Effector memory CD4-positive, alpha-beta T cell (primary cell): Measurements from ENCODE around the gene DYRK1A.

ENCODE experiments used
- DNase-seq, 3 donors: peaks; one replicate each; pipeline ENCODE4 v3.0.0-alpha.2; 2020
- H3K27ac ChIP-seq: 2 replicates; pipeline ENCODE4 v1.7.0; 2013; ENCODE audit warnings: mild to moderate bottlenecking, low read length, moderate library complexity; ENCODE audit not compliant: insufficient read depth, poor library complexity, severe bottlenecking
- H3K27me3 ChIP-seq: replicated peaks from 2 replicates; pipeline ENCODE4 v1.7.0; 2013; ENCODE audit warnings: mild to moderate bottlenecking, low read length; ENCODE audit not compliant: insufficient read depth, control insufficient read depth, poor library complexity, severe bottlenecking
- H3K36me3 ChIP-seq: 2 replicates; pipeline ENCODE4 v1.7.0; 2013; ENCODE audit warnings: mild to moderate bottlenecking, low read length, moderate library complexity; ENCODE audit not compliant: control insufficient read depth, insufficient read depth
- H3K4me1 ChIP-seq: 2 replicates; pipeline ENCODE4 v1.7.0; 2013; ENCODE audit warnings: low read length, mild to moderate bottlenecking; ENCODE audit not compliant: control insufficient read depth, insufficient read depth, poor library complexity, severe bottlenecking
- H3K4me3 ChIP-seq: 2 replicates; pipeline ENCODE4 v1.7.0; 2013; ENCODE audit warnings: low read length, low read depth, mild to moderate bottlenecking; ENCODE audit not compliant: insufficient read depth, poor library complexity, severe bottlenecking
- H3K9me3 ChIP-seq: 2 replicates; pipeline ENCODE4 v1.7.0; 2013; ENCODE audit warnings: mild to moderate bottlenecking, low read length, moderate library complexity; ENCODE audit not compliant: control insufficient read depth

Gene DYRK1A

DNA sequence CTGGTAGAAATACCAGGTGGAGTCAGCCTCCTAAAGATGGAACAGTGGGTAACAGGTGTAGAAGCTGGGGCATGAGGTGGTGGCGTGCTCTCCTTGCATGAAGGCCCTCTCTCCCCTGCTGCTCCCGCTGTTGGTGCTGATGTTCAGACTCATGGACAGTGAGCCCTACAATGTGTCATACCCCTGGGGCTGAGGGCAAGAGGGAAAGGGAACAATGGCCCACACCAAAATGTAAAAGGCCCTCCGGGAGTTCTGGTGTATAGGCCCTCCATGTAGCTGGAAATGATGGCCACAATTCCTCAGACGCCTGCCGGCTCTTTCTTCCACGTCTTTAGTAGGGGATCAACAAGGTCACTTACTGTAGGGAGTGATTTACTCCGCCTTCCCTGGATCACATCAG is 194.9 kb downstream of the DYRK1A start:
- Histone ChIP-seq H3K9me3 (no peaks in the 10 kb centered on the region), H3K27ac (no peak overlapping the region), H3K36me3 (no peaks in the 10 kb centered on the region), H3K4me3 (no peak overlapping the region), H3K27me3 (no peaks in the 10 kb centered on the region), H3K4me1 (peaks cover 9% of the 10 kb centered on the region)
- no peak for DNase-seq

DNA sequence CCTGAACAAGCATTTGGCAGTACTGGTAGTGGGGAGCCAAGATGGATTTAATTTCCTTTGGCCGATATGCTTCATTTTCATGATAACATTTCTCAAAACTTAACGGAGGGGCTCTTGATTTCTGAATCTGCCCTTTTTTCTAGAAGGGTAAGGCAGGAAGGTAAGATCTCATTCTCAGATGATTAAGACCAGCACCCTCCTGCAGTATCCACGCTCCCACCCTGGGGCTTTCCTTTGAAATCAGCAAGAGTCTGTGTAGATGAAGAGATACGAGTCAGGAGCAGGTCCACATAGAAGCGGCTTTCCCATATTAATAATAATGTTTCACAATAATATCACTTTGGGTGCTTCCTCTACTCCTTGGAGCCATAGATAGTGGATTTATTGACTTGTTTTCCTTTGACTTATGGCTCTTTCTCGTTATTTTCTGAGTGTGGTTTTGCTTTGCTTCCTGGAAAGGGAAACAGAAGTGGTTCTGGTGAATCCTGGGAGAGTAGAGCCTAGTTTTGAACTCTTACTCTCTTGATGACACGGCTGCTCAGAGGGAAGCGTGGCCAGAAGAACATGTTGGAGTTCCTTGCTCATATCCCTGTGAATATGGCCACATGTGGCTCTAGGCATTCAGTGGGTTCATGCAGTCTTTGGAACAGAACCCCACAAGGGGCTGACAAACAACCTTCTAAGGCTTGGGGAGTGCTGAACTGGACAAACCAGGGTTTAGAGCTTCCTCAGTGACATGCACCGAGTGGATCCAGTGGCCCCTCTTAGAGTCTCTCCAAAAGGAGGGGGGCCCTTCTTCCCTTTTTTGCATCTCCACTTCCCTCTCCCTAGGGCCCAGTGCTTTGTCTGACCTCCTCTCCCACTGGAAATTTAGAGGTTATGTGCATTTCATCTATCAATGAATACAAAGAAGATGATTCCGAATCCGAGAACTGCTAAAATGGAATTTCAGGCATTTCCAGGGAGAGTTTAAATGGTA is 195.7 kb downstream of the DYRK1A start:
- H3K27ac ChIP-seq = no peak overlapping the region
- H3K9me3 ChIP-seq = no peaks in the 10 kb centered on the region
- H3K27me3 ChIP-seq = no peaks in the 10 kb centered on the region
- no peak for DNase-seq
- no peaks in the 10 kb centered on the region for H3K36me3 ChIP-seq
- peaks cover 9% of the 10 kb centered on the region for H3K4me1 ChIP-seq
- no peak overlapping the region for H3K4me3 ChIP-seq

DNA sequence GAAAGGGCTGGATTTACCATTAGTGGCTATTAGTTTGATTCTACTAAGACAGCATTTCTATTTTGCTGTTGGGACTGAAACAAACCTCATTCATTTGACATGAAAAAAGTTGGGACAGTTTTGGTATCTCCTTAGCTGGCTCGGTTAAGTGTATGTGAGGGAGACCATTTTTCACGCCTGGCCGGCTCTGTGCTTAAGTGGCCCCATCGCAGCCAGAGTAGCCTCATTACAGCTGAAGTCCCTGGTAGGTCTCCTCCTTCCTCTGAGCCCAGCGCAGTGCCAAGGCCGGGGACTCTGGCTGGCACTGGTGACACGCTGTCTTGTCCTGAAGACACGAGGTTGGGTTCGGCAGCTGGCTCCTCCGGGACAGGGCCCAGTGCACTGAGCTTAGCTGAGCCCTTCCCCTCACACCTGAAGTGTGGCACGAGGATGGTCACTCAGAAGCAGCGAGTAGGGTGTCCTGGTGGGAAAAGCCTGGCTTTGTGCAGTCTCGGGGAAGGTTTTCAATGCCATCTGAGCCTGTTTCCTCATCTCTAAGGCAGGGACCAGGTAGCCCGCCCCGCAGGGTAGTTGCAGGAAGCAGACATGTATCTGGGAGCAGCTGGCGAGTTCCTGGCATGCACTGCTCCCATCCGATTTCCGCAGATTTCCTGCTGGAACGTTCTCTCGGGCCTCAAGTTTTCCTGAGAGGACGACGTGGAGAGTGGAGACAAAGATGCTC is 196.5 kb downstream of the DYRK1A start:
- H3K36me3 ChIP-seq = no peaks in the 10 kb centered on the region
- DNase-seq = peak in 1 of 3 donors; percentile 12
- H3K27ac ChIP-seq = peak overlapping the region; percentile 85
- no peaks in the 10 kb centered on the region for H3K9me3 ChIP-seq
- H3K4me1 ChIP-seq = peaks cover 9% of the 10 kb centered on the region
- H3K27me3 ChIP-seq = no peaks in the 10 kb centered on the region
- H3K4me3 ChIP-seq = peak overlapping the region; percentile 64

DNA sequence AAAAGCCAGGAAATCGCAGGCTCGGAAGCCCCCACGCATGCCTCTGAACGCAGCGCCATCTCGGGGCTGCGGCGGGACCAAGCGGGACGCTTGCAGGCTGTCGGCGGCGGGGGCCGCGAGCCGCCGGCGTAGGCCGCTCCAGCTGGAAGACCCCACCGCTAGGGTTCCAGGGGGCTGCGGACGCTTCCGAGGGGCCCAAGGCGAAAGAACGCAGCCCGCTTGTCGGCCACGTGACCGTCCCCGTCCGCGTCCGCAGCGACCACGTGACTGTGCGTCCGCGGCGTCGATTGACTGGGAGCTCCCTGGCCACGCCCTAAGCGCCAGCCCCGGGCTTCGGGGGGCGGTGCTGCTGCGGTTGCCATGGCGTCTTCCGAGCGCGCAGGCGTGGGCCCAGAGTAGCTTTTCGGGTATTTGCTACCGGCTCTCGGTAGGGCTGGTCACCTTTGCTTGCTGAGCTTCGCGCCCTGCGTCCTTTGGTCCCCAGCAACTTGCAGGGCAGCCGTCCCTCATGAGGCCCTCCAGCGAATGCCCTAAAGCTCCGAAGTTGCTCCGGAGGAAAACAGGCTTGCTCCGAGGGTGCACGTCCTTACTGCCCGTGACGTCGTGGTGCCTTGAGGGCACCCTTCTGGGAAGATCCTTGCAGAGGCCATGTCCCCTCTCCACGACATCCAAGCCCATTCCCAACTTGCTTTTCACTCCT is 197.2 kb downstream of the DYRK1A start:
- peak overlapping the region; percentile 64 for H3K4me3 ChIP-seq
- H3K36me3 ChIP-seq = no peaks in the 10 kb centered on the region
- H3K27me3 ChIP-seq = no peaks in the 10 kb centered on the region
- peak; percentile 79 to 87 (median 85) for DNase-seq
- H3K9me3 ChIP-seq = no peaks in the 10 kb centered on the region
- peaks cover 9% of the 10 kb centered on the region for H3K4me1 ChIP-seq
- H3K27ac ChIP-seq = peak overlapping the region; percentile 85

DNA sequence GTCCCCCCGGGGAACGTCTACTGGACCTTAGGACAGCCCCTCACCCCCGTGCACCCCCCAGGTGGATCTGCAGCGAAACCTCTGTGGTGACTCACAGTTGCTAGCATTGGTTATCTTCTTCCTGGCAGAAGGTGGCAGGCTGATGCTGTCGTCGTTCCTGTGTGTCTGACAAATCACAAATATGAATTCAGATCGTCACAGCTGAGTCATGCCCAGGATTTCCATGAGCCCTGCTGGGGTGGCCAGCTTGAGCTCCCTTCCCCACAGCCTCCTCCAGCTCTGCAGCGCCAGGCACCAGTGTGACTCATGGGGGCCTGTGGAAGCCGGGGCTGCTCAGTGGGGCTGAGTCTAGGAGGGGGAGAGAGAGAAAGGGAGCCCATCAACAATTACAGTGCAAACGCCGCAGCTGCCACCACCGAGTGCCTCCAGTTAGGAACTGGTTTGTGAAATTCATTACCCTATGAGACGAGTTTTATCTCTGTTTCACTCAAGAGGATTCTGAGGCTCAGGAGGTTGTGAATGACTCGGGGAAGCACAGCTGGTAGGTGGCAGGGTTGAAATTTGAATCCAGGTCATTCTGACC is 197.9 kb downstream of the DYRK1A start:
- Histone ChIP-seq H3K4me3 (peak overlapping the region; percentile 64), H3K27ac (peak overlapping the region; percentile 85), H3K27me3 (no peaks in the 10 kb centered on the region), H3K4me1 (peaks cover 9% of the 10 kb centered on the region), H3K9me3 (no peaks in the 10 kb centered on the region), H3K36me3 (no peaks in the 10 kb centered on the region)
- peak; percentile 78 to 88 (median 83) for DNase-seq

DNA sequence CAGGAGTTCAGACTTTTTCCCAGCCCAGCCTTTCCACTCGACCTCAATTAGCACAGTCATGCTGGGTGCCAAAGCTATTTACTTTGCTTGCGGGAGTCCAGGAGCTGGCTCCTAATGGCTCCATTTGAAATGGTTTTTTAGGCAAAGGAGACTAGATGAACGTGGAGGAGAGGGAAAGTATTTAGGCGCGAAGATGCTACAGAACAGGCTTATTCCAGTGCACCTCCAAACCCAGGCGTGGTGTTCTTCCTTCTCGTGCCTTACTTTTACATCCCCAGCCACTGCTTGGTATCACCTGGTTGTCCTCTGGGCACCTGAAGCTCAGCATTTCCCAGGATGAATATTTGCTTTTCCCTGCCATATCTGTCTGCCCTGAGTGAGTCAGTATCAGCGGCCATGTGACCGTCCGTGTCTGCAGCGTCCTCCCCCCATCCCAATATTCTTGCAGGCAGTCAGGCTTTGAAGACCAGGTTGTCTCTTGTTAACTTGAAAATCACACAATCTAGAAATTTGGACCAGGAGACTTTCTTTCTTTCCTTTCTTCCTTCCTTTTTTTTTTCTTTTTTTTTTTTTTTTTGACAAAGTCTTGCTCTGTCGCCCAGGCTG is 198.5 kb downstream of the DYRK1A start:
- H3K36me3 ChIP-seq = no peaks in the 10 kb centered on the region
- peaks cover 9% of the 10 kb centered on the region for H3K4me1 ChIP-seq
- H3K27me3 ChIP-seq = no peaks in the 10 kb centered on the region
- H3K27ac ChIP-seq = peak overlapping the region; percentile 85
- H3K4me3 ChIP-seq = peak overlapping the region; percentile 64
- DNase-seq = no peak
- no peaks in the 10 kb centered on the region for H3K9me3 ChIP-seq

DNA sequence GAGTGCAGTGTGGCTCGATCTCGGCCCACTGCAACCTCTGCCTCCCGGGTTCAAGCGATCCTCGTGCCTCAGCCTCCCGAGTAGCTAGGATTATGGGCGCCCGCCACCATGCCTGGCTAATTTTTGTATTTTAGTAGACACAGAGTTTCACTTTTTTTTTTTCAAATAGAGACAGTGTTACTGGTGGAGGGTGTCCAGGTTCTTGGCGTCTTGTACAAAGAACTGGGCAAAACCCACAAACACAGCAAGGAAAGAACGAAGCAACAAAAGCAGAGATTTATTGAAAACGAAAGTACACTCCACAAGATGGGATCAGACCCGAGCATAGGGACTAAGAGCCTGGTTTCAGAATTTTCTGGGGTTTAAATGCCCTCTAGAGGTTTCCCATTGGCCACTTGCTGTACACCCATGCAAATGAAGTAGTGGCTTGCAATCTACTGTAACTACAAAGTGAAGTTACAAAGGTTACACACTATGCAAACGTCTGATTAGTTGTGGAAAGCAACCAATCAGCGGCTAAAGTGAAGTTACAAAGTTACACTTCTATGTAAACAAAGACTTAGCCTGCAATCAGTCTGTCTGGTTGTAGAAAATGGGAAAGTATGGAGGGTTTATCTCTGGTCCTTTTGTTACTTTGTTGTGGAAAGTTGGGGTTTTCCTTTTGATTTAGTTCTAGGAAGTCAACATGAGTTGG is 199.1 kb downstream of the DYRK1A start:
- Histone ChIP-seq H3K36me3 (no peaks in the 10 kb centered on the region), H3K27ac (no peak overlapping the region), H3K4me3 (no peak overlapping the region), H3K27me3 (no peaks in the 10 kb centered on the region), H3K4me1 (peaks cover 9% of the 10 kb centered on the region), H3K9me3 (no peaks in the 10 kb centered on the region)
- no peak for DNase-seq

DNA sequence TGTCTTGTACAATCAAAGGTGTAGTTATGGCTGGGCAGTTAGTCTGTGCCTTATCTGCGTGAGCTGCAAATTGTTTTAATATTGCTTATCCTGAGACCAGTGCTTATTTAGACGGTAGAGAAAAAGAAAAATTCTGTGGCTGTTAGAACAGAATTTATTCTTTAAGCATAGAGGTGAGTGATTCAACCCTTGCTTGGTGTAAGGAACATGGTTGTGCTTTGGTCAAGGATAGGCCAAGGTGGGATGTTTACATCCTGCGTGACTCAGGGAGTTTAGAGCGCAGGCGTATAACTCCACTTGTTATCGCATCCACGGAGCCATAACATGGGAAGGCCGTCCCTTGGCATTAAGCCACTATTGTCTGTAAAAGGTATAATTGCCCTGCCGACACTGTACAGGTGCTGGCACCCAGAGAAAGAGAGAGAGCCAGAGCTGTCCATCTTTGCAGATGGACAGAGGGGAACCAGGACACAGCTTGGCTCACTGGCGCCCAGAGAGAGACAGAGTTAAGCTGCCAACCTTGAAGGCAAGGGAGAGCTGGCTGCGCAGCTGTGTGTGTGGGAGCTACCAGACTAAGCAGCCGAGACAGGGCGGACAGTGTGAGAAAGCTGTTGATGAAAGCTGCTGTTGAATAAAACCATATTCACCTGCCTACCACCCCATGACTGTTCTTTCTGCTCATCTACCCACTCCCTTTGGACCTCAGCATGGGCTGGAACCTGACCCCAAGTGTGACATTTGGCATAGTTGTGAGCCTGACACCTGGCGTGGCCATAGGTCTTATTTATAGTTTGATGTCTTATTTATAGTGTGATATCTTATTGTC is 200.4 kb downstream of the DYRK1A start:
- Histone ChIP-seq H3K4me3 (no peak overlapping the region), H3K27me3 (no peaks in the 10 kb centered on the region), H3K36me3 (no peaks in the 10 kb centered on the region), H3K4me1 (peaks cover 9% of the 10 kb centered on the region), H3K27ac (no peak overlapping the region), H3K9me3 (no peaks in the 10 kb centered on the region)
- no peak for DNase-seq
